ENCODE results near the gene EPHB2.
A peak's percentile ranks its signal among the peaks of the same experiment; 100 is the strongest.
"Not testable (repeated sequence)": the region's sequence is repeated elsewhere in the genome, so short reads cannot be mapped to it uniquely, and the experiment has no call there.

The EPHB2 gene

GRCh38 chr1:22920026-22920733, 209.5 kb downstream of the EPHB2 start:
- no peak for DNase-seq

- no peak for DNase-seq
Measured at GRCh38 chr1:22920734-22921451, 210.3 kb downstream of the EPHB2 start.

GRCh38 chr1:22921452-22922126, 210.9 kb downstream of the EPHB2 start:
- no peak for DNase-seq

- DNase-seq = no peak
Measured at GRCh38 chr1:22922640-22923039, 212.0 kb downstream of the EPHB2 start.

GRCh38 chr1:22925111-22925510, 214.5 kb downstream of the EPHB2 start:
- DNase-seq = no peak

- DNase-seq = peak; percentile 53
Measured at GRCh38 chr1:22930240-22930912, 219.7 kb downstream of the EPHB2 start.

- no peak for DNase-seq
Measured at GRCh38 chr1:22932803-22933470, 222.3 kb downstream of the EPHB2 start.

- no peak for DNase-seq
Measured at GRCh38 chr1:22935433-22935832, 224.8 kb downstream of the EPHB2 start.

- DNase-seq = no peak
Measured at GRCh38 chr1:22936681-22937080, 226.0 kb downstream of the EPHB2 start.

- no peak for DNase-seq
Measured at GRCh38 chr1:22941257-22941656, 230.6 kb downstream of the EPHB2 start.

- DNase-seq = no peak
Measured at GRCh38 chr1:22944346-22945055, 233.9 kb downstream of the EPHB2 start.

- DNase-seq = not testable (repeated sequence)
Measured at GRCh38 chr1:22945171-22945570, 234.5 kb downstream of the EPHB2 start.

GRCh38 chr1:22949822-22950331, 239.2 kb downstream of the EPHB2 start:
- no peak for DNase-seq

GRCh38 chr1:22951796-22952195, 241.2 kb downstream of the EPHB2 start:
- DNase-seq = no peak

- DNase-seq = no peak
Measured at GRCh38 chr1:22952694-22953056, 242.0 kb downstream of the EPHB2 start.

- no peak for DNase-seq
Measured at GRCh38 chr1:22953057-22953739, 242.6 kb downstream of the EPHB2 start.

GRCh38 chr1:22953740-22954141, 243.1 kb downstream of the EPHB2 start:
- DNase-seq = no peak

- no peak for DNase-seq
Measured at GRCh38 chr1:22955146-22955545, 244.5 kb downstream of the EPHB2 start.

GRCh38 chr1:22957066-22957465, 246.4 kb downstream of the EPHB2 start:
- DNase-seq = no peak

- no peak for DNase-seq
Measured at GRCh38 chr1:22958556-22958955, 247.9 kb downstream of the EPHB2 start.

Measured in fibroblast of skin of scalp (primary cell).